Measurements from ENCODE around the gene NABP1.

The NABP1 gene

DNA sequence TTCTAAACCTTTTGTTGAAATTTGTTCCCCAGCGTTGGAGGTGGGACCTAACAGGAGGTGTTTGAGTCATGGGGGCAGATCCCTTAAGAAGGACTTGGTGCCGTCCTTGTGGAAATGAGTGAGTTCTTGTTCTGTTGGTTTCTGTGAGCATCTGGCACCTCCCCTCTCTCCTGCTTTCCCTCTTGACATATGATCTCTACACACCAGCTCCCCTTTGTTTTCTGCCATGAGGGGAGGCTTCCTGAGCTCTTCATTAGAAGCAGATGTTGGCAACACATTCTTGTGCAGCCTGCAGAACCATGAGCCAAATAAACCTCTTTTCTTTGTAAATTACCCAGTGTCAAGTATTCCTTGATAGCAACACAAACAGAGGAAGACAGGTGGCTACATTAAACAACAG, 23.8 kb downstream of the NABP1 start:
- CTCF ChIA-PET: interaction anchor here (0.6 to 2.4 kb wide), 6 partner anchors 27 to 718 kb away, joined by 3 to 12 read pairs (median 4); no protein-coding TSS in a partner anchor
- no peak overlapping the region for H3K4me3 ChIP-seq (ENCODE audit: low read depth, low read length)
- POLR2A ChIA-PET: interaction anchor here (0.7 kb wide), 1 partner anchor 160 kb away, joined by 3 read pairs; no protein-coding TSS in a partner anchor
- TF ChIP-seq, protein P1, sequence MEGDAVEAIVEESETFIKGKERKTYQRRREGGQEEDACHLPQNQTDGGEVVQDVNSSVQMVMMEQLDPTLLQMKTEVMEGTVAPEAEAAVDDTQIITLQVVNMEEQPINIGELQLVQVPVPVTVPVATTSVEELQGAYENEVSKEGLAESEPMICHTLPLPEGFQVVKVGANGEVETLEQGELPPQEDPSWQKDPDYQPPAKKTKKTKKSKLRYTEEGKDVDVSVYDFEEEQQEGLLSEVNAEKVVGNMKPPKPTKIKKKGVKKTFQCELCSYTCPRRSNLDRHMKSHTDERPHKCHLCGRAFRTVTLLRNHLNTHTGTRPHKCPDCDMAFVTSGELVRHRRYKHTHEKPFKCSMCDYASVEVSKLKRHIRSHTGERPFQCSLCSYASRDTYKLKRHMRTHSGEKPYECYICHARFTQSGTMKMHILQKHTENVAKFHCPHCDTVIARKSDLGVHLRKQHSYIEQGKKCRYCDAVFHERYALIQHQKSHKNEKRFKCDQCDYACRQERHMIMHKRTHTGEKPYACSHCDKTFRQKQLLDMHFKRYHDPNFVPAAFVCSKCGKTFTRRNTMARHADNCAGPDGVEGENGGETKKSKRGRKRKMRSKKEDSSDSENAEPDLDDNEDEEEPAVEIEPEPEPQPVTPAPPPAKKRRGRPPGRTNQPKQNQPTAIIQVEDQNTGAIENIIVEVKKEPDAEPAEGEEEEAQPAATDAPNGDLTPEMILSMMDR (IDR thresholded peaks at IDR 0.05; ENCODE audit: insufficient read depth, low read length, missing control alignments): no peak
- DNase-seq (ENCODE audit: low read depth, low spot score): no peak

DNA sequence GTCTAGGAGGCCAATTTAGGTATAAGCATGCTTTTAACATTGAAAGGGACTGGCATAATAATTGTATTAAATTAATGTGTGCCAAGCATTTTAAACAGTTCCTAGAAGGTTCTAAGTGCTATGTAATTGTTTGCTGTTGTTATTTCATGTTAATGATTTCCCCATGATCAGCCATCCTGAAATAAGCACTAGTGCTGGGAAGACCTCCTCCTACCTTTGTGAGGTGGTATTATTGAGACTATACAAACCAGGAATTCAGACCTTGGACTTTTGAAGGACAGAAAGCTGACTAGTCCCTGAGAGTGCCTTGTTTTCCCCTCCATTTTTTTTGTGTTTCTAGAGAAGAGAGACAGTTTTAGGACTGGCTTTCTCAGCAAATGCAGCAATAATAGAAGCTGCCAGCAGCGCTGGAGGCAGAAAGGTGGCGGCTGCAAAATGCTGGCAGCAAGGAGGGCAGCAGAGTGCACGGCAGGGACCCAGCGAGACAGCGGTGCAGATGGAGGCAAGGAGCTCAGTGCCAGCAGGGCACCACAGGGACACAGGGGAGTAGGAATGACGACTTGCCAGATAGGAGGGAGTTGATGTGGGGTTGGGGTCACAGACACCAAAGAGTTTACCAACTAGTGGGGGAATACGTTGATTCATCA, 25.3 kb downstream of the NABP1 start:
- DNase-seq (ENCODE audit: low read depth, low spot score): no peak
- H3K4me3 ChIP-seq (ENCODE audit: low read depth, low read length): no peak overlapping the region
- TF ChIP-seq, protein P1 (IDR thresholded peaks at IDR 0.05; ENCODE audit: insufficient read depth, low read length, missing control alignments): no peak
- CTCF ChIA-PET: no interaction called here
- POLR2A ChIA-PET: no interaction called here

DNA sequence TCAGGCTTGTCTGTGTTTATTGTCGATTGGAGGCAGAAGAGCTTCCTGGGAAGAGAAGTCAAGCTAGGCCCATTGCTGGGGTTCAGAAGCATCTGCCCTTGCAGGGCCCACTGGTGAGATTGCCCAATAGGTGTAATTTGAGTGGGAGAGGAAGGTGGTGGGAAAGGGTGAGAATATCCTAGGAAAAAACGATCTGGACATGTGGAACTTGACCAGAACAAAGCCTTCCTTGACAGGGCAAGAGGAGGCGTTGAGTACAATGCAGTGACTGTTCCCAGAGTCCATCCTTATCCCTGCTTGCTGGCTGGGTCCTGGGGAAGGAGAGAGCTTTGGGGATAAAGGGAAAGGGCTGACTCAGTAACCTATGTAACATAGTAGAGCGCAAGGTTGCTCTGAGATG, 27.1 kb downstream of the NABP1 start:
- ChIA-PET CTCF (interaction anchor here (1.2 to 1.7 kb wide), 3 partner anchors 17 to 138 kb away, joined by 3 to 4 read pairs (median 3); no protein-coding TSS in a partner anchor), POLR2A (no interaction called here)
- TF ChIP-seq, protein P1 (IDR thresholded peaks at IDR 0.05; ENCODE audit: insufficient read depth, low read length, missing control alignments): no peak
- DNase-seq (ENCODE audit: low read depth, low spot score): no peak
- no peak overlapping the region for H3K4me3 ChIP-seq (ENCODE audit: low read depth, low read length)

DNA sequence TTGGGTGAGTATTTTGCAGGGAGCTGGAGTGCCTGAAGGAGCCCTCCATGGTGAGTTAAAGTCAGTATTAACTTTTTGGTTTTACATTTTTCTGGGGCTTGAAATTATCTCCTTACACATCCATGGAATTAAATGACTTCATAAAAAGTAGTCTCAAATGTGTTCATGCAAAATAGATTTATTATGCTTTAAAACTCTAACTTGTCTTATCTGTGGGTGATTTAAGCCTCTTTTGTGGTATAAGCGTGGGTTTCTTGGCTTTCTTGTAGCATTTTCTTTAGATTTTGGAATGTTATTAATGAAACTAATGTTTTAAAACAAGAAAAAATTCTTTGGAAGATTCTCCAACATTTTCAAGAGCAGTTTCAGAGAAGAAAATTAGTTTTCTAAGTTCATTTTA, 27.8 kb downstream of the NABP1 start:
- CTCF ChIA-PET: interaction anchor here (1.2 to 2.1 kb wide), 5 partner anchors 9 to 139 kb away, joined by 3 to 8 read pairs (median 3); no protein-coding TSS in a partner anchor
- DNase-seq (ENCODE audit: low read depth, low spot score): no peak
- POLR2A ChIA-PET: no interaction called here
- TF ChIP-seq, protein P1 (IDR thresholded peaks at IDR 0.05; ENCODE audit: insufficient read depth, low read length, missing control alignments): no peak
- no peak overlapping the region for H3K4me3 ChIP-seq (ENCODE audit: low read depth, low read length)

DNA sequence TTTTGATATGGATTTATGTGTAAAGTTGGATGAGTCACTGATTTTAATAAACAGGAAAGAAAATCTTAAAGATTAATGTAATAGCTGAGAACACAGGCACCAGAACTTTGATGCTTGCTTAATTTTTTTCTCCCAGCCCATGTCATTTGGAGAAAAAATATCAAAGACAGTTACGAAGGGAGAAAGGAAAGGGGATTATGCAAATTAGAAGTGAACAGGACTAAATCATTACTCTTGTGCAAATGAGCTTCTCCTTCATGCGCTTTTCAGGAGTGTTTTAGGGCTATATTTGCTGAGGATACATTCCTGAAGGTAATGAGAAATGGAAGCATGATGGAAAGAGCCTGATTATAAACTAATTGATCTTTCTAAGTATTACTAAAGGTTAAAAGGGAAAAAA, 28.9 kb downstream of the NABP1 start:
- no peak for DNase-seq (ENCODE audit: low read depth, low spot score)
- ChIA-PET POLR2A (interaction anchor here (0.7 kb wide), 1 partner anchor 54 kb away, joined by 3 read pairs; no protein-coding TSS in a partner anchor), CTCF (interaction anchor here (1.2 to 2.2 kb wide), 5 partner anchors 8 to 140 kb away, joined by 3 to 8 read pairs (median 6); no protein-coding TSS in a partner anchor)
- TF ChIP-seq, protein P1 (IDR thresholded peaks at IDR 0.05; ENCODE audit: insufficient read depth, low read length, missing control alignments): no peak
- no peak overlapping the region for H3K4me3 ChIP-seq (ENCODE audit: low read depth, low read length)

DNA sequence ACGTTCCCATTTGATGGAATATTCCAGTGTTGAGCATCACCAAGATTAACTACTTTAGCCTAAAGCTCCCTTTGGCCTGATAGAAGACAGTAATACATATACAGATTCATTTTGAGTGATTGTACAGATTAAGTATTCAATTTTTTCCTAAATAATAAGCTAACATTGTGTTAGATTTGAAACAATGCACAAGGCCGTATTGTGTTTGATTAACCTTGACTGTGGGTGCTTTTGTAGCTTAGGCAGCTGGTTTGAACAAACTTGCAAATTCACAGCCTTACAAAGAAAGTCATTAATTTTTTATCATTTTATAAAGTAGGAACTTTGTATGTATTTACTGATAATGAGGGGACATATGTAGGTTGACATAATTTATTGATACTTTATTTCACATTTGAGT, 29.6 kb downstream of the NABP1 start:
- no peak overlapping the region for H3K4me3 ChIP-seq (ENCODE audit: low read depth, low read length)
- ChIA-PET CTCF (interaction anchor here (1.0 to 2.2 kb wide), 5 partner anchors 9 to 140 kb away, joined by 3 to 8 read pairs (median 6); no protein-coding TSS in a partner anchor), POLR2A (no interaction called here)
- no peak for DNase-seq (ENCODE audit: low read depth, low spot score)
- TF ChIP-seq, protein P1 (IDR thresholded peaks at IDR 0.05; ENCODE audit: insufficient read depth, low read length, missing control alignments): no peak
